ENCODE results near the gene PSG2.
"Not testable (repeated sequence)": the region's sequence is repeated elsewhere in the genome, so short reads cannot be mapped to it uniquely, and the experiment has no call there.

PSG2 gene

DNA sequence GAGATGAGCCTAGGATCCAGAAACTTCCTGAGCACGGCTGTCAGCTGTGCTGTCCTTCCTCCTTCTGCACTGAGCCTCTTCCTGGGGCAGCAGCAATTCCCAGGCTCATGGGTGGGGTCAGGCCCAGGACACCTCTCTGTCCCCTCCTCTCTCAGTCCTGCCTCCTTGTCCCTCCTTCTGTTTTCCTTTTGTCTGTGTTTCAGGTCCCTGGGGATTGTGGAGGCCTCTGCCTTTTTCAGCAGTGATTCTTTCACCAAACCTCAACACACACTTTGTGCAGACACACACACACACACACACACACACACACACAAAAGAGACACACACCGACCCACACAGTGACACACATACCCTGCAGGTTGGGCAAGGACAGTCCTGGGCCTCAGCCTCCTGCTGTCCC lies at the start of gene PSG2:
PSG2 (minus strand) TSS at position 101 of the 400 bp plus-strand sequence. CDS start 132 bp downstream, outside the sequence.
- DNase-seq: not testable (repeated sequence)

- not testable (repeated sequence) for DNase-seq
These were observed 48.9 kb upstream of the PSG2 start for GRCh38 chr19:43131281-43131842.

- not testable (repeated sequence) for DNase-seq
These were observed 46.7 kb upstream of the PSG2 start for GRCh38 chr19:43129197-43129596.

DNA sequence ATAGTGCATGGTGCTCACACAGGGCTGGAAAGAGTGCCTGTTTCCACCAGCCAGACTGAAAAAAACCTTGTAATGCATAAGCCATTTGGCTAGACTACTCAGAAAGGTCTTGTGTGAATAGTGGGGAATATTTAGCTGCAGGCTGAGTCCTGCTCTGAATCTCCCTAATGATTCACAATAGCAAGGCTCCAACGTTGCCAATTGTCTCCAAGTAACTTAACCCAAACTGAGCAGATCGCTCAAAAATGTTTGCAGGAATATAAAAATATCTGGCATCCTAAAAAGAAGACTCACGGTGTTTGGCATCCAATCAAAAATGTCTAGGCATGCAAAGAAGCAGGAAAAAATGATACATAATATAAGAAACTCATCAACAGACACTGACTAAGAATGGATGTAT lies 44.8 kb upstream of the PSG2 start:
- DNase-seq: not testable (repeated sequence)

GRCh38 chr19:43126720-43127119 lies 44.2 kb upstream of the PSG2 start:
- DNase-seq: no peak

DNA sequence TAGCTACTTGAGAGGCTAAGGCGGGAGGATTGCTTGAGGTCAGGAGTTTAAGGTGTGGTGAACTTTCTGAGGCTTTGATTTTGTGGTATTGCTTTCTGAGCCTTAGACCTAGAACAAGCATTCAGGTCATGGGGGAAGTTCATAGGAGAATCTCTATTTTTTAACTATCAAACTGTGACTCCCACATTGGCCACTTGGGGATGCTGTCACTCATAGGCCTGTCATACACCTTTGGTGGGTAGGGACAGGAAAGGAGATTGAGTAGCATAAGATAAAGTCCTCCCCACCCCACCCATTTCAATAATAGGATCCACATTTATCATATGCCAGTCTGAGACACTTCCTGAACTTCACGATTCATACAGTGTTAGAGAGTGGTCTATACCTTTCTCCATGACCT lies 41.9 kb upstream of the PSG2 start:
- no peak for DNase-seq

GRCh38 chr19:43120433-43121026 lies 38.0 kb upstream of the PSG2 start:
- DNase-seq: not testable (repeated sequence)

DNA sequence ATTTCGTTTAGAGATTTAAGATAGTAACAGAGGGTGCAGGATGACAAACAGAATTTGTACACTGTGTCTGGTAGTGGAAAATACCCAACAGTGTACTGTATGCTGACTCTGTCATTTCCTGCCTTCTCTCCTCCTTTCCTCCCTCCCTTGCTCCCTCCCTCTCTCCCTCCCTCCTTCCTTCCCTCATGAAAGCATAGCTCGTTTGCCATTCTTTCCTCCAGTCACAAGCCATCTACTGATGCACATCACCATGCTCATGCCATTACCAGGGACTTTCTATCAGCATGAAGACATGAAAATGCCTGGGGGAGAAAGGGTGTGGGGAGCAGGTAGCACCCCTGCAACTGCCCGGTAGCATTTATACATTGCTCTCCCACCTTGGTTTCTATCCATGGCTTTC lies 37.0 kb upstream of the PSG2 start:
- DNase-seq: not testable (repeated sequence)

DNA sequence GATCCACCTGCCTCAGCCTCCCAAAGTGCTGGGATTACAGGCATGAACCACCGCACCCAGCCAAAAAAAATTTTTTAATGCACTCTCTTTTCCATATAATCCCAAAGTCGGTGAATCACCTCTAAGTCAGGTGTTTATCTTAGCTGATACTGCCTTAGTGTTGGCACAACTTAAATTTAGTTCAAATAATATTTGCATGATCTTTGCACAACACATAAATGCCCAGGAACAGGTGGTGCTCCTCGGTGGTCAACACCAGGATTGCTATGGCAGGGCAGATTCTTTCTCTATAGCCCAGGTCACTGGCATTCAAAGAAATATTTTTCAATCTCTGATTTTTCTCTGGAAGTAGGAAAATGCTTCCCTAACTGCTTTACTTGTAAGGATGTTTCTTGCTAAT lies 33.9 kb upstream of the PSG2 start:
- not testable (repeated sequence) for DNase-seq

GRCh38 chr19:43115548-43115947 lies 33.0 kb upstream of the PSG2 start:
- DNase-seq: not testable (repeated sequence)

DNA sequence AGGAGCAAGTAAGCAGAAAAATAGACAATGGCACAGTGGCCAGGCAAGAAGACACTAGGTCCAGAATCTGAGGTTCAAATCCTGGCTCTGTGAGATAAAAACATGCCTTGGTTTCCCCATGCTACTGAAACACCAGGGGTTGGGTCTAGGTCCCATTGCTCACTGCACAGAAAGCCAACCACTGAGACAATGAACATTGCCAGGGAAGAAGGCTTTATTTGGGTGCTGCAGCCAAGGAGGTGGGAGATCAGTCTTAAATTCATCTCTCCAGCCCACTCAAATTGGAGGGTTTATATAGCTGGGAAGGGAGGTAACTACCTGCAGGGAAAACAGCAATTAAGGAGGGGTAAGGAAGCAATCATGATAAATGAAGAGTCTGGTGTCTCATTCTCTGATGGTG lies 32.6 kb upstream of the PSG2 start:
- not testable (repeated sequence) for DNase-seq

DNA sequence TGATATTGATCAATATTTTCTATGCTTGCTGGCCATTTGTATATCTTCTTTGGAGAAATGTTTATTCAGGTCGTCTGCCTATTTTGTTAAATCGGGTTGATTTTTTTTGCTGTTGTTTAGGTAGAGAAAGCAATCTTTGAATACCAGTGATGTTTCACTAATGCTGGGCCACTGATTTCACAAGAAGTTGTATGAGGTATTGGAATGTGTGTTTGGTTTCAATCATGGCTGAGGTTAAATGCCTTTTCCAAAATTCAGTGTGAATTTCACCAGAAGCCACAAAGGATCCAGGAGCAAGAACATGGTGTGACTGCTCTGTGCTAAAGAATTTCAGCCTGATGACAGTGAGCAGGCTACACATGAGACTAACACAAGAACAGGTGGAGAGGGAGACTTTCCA lies 32.1 kb upstream of the PSG2 start:
- not testable (repeated sequence) for DNase-seq

DNA sequence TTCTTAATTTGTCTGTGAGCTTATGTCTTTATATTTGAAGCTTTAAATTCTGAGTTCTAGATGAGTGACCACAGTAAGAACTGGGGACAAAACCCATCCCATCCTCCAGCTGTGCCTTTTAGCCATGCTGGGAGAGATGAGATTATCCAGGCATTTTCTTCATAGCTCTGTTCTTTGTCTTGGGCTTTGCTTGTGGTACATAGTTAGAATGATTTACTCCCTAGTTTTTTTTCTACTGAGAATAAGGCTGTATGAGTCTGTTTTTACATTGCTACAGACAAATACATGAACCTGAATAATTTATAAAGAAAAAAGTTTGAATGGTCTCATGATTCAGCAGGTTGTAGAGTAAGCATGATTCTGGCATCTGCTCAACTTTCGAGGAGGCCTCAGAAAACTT lies 24.9 kb upstream of the PSG2 start:
- DNase-seq: not testable (repeated sequence)

DNA sequence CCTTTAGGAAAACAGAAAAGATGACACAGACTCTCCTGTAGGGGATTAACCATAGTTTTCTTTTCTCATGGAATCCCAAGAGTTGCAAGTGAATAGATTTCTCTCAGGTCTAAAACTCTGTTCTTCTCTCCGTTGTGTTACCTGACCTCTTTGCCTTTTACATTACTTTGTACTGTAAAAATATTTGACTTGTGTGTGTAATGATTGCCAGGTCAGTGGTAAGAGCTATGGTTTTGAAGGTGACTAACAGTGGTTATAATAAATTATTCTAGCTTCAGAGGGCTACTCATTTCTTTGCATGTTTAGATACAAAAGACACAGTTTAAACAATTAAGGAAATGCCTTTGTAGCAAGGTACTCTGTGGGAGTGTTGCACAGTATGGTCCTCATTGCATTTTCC lies 23.0 kb upstream of the PSG2 start:
- no peak for DNase-seq

DNA sequence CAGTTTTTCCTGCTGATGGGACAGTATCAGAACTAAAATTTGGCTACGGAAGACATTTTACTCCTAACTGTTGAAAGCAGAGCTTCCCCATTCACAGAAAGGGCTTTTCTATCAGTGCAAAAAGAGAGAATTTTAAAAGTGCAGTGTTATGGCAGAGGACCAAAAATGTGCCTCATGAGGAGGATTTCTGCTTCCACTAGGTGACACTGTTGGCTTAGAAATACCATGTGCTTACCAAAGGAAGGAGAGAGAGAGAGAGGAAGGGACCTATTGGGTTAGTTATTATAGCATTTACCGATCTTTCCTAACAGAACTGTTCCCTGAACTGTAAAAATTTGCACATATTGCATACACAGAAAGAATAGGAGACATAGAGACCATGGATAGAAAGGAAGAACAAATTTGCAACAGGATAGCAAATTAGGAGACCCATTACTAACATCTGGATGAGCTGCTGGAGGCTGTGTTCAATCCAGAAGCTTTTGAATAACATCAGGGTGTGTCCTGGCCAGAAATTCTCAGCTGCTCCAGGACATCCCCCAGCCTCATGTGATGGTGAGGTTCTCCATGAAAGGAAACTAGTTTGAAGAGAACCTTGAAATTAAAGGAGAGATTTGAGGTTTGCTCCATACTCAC lies 21.8 kb upstream of the PSG2 start:
- DNase-seq: peak; percentile 11

GRCh38 chr19:43101950-43102349 lies 19.4 kb upstream of the PSG2 start:
- no peak for DNase-seq

- DNase-seq: not testable (repeated sequence)
These were observed 15.9 kb upstream of the PSG2 start for GRCh38 chr19:43098416-43098815.

- DNase-seq: peak; percentile 28
These were observed 5.3 kb upstream of the PSG2 start for GRCh38 chr19:43087702-43088340.

- not testable (repeated sequence) for DNase-seq
These were observed 3.5 kb upstream of the PSG2 start for GRCh38 chr19:43085796-43086530.

GRCh38 chr19:43084196-43084832 lies 1.8 kb upstream of the PSG2 start:
- not testable (repeated sequence) for DNase-seq

DNA sequence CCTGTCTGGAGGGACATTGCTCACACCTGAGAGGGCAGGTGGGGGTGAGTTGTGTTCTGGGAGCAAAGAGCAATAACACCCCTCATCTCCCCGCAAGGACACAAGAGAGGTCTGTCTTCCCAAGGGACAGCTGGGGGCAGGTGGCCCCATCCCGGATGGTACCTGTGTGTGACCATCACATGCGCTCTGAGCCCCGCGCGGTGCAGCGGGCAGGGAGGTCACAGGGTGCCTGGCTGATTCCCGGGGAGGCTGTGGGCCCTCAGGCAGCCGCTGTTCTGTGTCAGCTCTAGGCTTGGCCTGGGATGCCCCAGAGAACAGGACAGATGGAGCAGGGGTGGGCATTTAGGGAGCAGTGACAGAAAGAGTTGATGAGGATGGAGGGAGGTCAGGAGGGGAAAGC lies 1.2 kb upstream of the PSG2 start:
- not testable (repeated sequence) for DNase-seq

- no peak for DNase-seq
These were observed 4.2 kb downstream of the PSG2 start for GRCh38 chr19:43078311-43078710.

DNA sequence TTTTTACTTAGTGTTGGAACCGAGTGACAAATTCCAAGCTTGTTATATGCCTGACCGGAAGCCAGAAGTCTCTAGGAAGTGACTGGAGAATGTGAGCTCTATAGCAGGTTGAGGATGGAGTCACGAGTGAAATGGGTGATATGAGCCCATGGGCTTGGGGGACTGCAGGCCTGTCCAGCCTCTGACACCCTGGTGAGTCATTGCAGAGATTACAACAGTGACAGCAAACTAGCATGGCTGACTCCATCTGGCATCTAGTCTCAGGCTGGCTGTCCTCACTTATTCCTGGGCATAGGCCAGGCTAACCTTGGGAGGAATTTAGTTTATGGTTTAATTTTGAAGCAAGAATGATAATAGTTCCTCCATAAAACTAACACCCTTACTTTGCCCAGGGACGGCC lies 4.6 kb downstream of the PSG2 start:
- DNase-seq: not testable (repeated sequence)
